Astrocyte of the cerebellum (primary cell): Measurements from ENCODE around the gene TIMM10B.

Experiments used
- DNase-seq: peaks from one replicate; pipeline ENCODE4 v3.0.0-alpha.2; 2011; ENCODE audit warnings: low read depth
- H3K4me3 ChIP-seq: 2 replicates; pipeline ENCODE4 v1.5.1; 2011; ENCODE audit warnings: mild to moderate bottlenecking, low read depth, low read length, moderate library complexity
- CTCF ChIP-seq: IDR thresholded peaks from 2 replicates; pipeline ENCODE4 v1.5.1; 2012; ENCODE audit warnings: low read length, low read depth, moderate library complexity, mild to moderate bottlenecking; ENCODE audit errors: missing control alignments
- in situ Hi-C: cut with HindIII; loops from 2 replicates; pipeline ENCODE4 v1.10.0; 2017; ENCODE audit warnings: low sequenced_read_pairs

TIMM10B gene

GRCh38 chr11:6468712-6469495, 12.4 kb upstream of the TIMM10B start:
- in situ Hi-C loops = no loop called here
- H3K4me3 ChIP-seq = no peak overlapping the region
- TF ChIP-seq CTCF = no peak
- peak; percentile 46 for DNase-seq

- H3K4me3 ChIP-seq = no peak overlapping the region
- in situ Hi-C loops = no loop called here
- DNase-seq = no peak
- TF ChIP-seq CTCF = no peak
Measured at GRCh38 chr11:6469599-6469998, 11.7 kb upstream of the TIMM10B start.

- DNase-seq = no peak
- no peak for TF ChIP-seq CTCF
- in situ Hi-C loops = no loop called here
- peak overlapping the region; percentile 73 for H3K4me3 ChIP-seq
Measured at GRCh38 chr11:6472934-6473333, 8.4 kb upstream of the TIMM10B start.

- peak; percentile 43 for TF ChIP-seq CTCF
- peak within 1 kb of the TSS; percentile 73 for H3K4me3 ChIP-seq
- in situ Hi-C loops = no loop called here
- DNase-seq = peak; percentile 43
Measured at GRCh38 chr11:6473451-6474412, 7.6 kb upstream of the TIMM10B start, which contains the start of gene TRIM3. Gene TRIM3 (minus strand): TSS chr11:6473941. CDS start chr11:6465695, 8,246 bp downstream.

GRCh38 chr11:6474413-6474792, 6.9 kb upstream of the TIMM10B start:
- H3K4me3 ChIP-seq = peak overlapping the region; percentile 59
- in situ Hi-C loops = no loop called here
- no peak for TF ChIP-seq CTCF
- no peak for DNase-seq

GRCh38 chr11:6474806-6475500, 6.3 kb upstream of the TIMM10B start:
- in situ Hi-C loops = no loop called here
- no peak overlapping the region for H3K4me3 ChIP-seq
- TF ChIP-seq CTCF = no peak
- DNase-seq = no peak
